ENCODE data around the gene CHMP1A. TPM values are rescaled to one million over a fixed set of nuclear protein-coding genes. Genes with fewer than 3 reads are reported as not detected.

The CHMP1A gene
- total RNA-seq, result 95.1 and 158 TPM in 2 replicates

DNA sequence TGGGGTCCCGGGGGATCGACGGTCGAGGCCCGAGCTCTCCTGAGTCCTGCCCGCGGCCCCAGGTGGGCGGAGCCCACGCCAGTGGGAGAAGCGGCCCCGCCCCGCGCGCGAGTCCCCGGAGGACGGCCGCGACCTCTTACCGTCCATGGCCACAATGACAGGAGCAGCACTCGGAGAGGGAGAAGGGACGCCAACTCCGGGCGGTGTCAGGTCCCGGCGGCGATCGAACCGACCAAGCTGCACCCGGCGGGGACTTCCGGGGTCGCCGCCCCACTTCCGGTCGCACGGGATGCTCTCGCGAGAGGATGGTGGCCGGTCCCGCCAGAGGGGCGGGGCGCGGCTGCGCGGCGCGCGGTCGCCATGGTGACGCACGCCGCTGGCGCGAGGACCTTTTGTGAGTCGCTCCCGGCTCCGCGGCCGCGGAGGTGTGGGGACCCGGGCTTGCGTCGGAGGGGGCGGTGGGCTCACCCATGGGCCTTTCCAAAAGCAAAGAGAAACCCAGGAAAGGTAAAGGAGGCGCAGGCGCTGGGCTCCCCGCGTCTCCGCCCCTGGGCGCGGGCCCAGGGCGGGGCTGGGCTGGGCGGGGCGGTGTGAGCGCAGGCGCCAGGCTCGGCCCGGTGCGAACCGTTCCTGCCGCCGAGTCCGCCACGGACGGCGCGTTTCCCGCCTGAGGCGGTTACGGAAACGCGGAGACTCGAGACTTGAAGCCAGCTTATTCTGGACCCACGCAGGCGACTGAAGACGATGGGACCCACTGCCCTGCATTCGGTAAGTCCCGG is at the start of gene CHMP1A, which contains the start of gene SPATA33:
CHMP1A (minus strand) TSS at position 267 of the 779 bp plus-strand sequence; CDS start at position 147, 120 bp downstream.
SPATA33 (plus strand) TSS at position 395 of the 779 bp plus-strand sequence; CDS start at position 471, 76 bp downstream.

GRCh38 chr16:89701425-89702406 is 44.2 kb upstream of the CHMP1A start, which contains the start of gene SPATA2L:
Gene SPATA2L (minus strand): TSS chr16:89701705. CDS start chr16:89701232, 473 bp downstream.

GRCh38 chr16:89686520-89687091 is 29.1 kb upstream of the CHMP1A start, which contains the start of gene CDK10:
Gene CDK10 (plus strand): TSS chr16:89686689. CDS start chr16:89686711, 22 bp downstream.

DNA sequence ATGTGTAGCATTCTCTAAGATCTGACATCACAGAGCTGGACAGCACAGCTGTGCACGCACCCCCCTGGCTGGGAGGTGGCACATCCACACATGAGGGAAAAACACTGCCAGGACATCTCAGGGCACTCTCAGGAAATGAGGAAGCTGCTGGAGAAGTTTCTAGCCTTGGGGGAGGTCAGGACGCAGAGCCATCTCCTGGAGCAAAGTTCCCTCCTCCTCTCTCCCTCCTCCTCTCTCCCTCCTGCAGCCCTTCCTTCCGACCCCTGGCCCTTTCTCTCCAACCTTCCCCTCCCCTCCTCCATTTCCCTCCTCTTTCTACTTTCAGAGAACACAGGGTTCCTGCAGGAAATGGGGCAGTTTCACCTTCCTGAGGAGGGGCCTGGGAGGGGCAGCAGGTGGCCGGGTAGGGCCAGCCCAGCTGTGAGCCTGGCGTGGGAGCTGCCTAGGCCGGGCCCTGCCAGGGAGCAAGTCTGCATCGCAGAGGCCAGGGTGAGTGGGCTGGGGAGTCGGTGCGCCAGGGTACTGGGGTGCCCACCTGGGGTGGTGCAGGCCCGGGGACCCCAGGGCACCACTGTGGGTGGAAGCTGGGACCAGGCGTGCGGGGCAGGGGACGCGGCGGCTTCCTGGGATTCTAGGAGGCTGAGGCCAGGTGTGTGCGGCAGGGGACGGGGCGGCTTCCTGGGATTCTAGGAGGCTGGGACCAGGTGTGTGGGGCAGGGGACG is 44.1 kb downstream of the CHMP1A start, which contains the start of gene DPEP1:
DPEP1 (plus strand) TSS at position 412 of the 723 bp plus-strand sequence. CDS start 16,769 bp downstream, outside the sequence.

Other genes starting within 250 kb of the CHMP1A start
- gene ANKRD11, start 167.1 kb downstream of the CHMP1A start, total RNA-seq, result 59.1 and 108 TPM in 2 replicates
- gene SPG7, start 149.3 kb downstream of the CHMP1A start, total RNA-seq, result 71.8 and 85.9 TPM in 2 replicates
- 9,540 and 18,030 TPM in 2 replicates for gene RPL13, start 97.0 kb downstream of the CHMP1A start, total RNA-seq
- gene CPNE7, start 82.0 kb downstream of the CHMP1A start, total RNA-seq, result 20.0 and 46.3 TPM in 2 replicates
- gene DPEP1, start 44.1 kb downstream of the CHMP1A start, total RNA-seq, result 0.26 and 6.7 TPM in 2 replicates
- 2.3 and 3.7 TPM in 2 replicates for gene SPATA33, start 128 bp upstream of the CHMP1A start, total RNA-seq
- gene CDK10, start 29.0 kb upstream of the CHMP1A start, total RNA-seq, result 32.7 and 46.1 TPM in 2 replicates
- gene SPATA2L, start 44.0 kb upstream of the CHMP1A start, total RNA-seq, result 10.4 and 20.0 TPM in 2 replicates
- gene VPS9D1, start 63.2 kb upstream of the CHMP1A start, total RNA-seq, result 8.7 and 11.3 TPM in 2 replicates
- gene ZNF276, start 63.8 kb upstream of the CHMP1A start, total RNA-seq, result 5.7 and 27.6 TPM in 2 replicates
- 11.3 and 11.6 TPM in 2 replicates for gene FANCA, start 158.9 kb upstream of the CHMP1A start, total RNA-seq
- gene SPIRE2, start 170.8 kb upstream of the CHMP1A start, total RNA-seq, result 0.78 and 1.3 TPM in 2 replicates
- 146 and 211 TPM in 2 replicates for gene TCF25, start 215.9 kb upstream of the CHMP1A start, total RNA-seq